Heart left ventricle (tissue), 16 donors: Measurements from ENCODE around the gene RIOK3. TPM values are rescaled to one million over a fixed set of nuclear protein-coding genes. Genes with fewer than 3 reads are reported as not detected.

ENCODE experiments used
- ATAC-seq, 4 donors: fragments of 200-7000 bp; cut with Tn5 transposase; one replicate each; pipeline ENCODE4 v1.9.1; 2020 to 2022; ENCODE audit warnings: moderate library complexity in 4 of 4, mild to moderate bottlenecking in 3 of 4, moderate number of reproducible peaks in 1 of 4
- DNase-seq, 5 donors: peaks; one replicate each; pipeline ENCODE4 v3.0.0-alpha.2; 2020
- H3K27ac ChIP-seq, 12 donors: fragments of 200-600 bp; sonication (generic) in 4 of 12; one replicate each; pipeline versions ENCODE4 v1.5.0 to v1.8.0; 2016 to 2022; ENCODE audit warnings: mild to moderate bottlenecking in 2 of 12
- H3K27me3 ChIP-seq, 9 donors: fragments of 200-600 bp; sonication (generic) in 2 of 9; one replicate each; pipeline versions ENCODE4 v1.5.1 to v1.8.0; 2016 to 2022; ENCODE audit warnings: mild to moderate bottlenecking in 3 of 9
- H3K36me3 ChIP-seq, 9 donors: fragments of 200-600 bp; sonication (generic) in 2 of 9; one replicate each; pipeline versions ENCODE4 v1.5.0 to v1.8.0; 2018 to 2022; ENCODE audit warnings: mild to moderate bottlenecking in 2 of 9
- H3K4me1 ChIP-seq, 12 donors: fragments of 200-600 bp; sonication (generic) in 4 of 12; one replicate each; pipeline versions ENCODE4 v1.5.0 to v1.8.0; 2016 to 2022; ENCODE audit warnings: mild to moderate bottlenecking in 3 of 12
- H3K4me3 ChIP-seq, 12 donors: fragments of 200-600 bp; sonication (generic) in 4 of 12; one replicate each; pipeline versions ENCODE4 v1.5.0 to v1.8.0; 2017 to 2022; ENCODE audit warnings: mild to moderate bottlenecking in 9 of 12, moderate library complexity in 4 of 12
- H3K9me3 ChIP-seq, 12 donors: fragments of 200-600 bp; sonication (generic) in 4 of 12; one replicate each; pipeline versions ENCODE4 v1.5.0 to v1.8.0; 2016 to 2022; ENCODE audit warnings: mild to moderate bottlenecking in 1 of 12
- CTCF ChIP-seq, 12 donors: fragments of 200-600 bp; sonication (generic) in 4 of 12; IDR thresholded peaks; one replicate each; pipeline versions ENCODE4 v1.5.0 to v1.8.0; 2018 to 2022; ENCODE audit warnings: antibody characterized with exemption in 12 of 12, mild to moderate bottlenecking in 5 of 12
- POLR2A ChIP-seq, 2 donors: fragments of 450-650 bp; IDR thresholded peaks; one replicate each; pipeline ENCODE4 v1.6.1; 2017; ENCODE audit warnings: antibody characterized with exemption in 2 of 2, mild to moderate bottlenecking in 2 of 2, moderate library complexity in 2 of 2
- WGBS, 4 donors: extraction: QIAGEN DNeasy Blood & Tissue Kit in 2 of 4; methylation state at CpG; one replicate each; pipeline versions ENCODE4 v1.1.5 to v1.1.7; 2013 to 2018; 5-methylcytosine and 5-hydroxymethylcytosine counted together
- intact Hi-C, 10 donors: fragments of 100-400 bp; cut with DNase I; formaldehyde crosslinking; loops; one replicate each; pipeline versions ENCODE4 v1.11.1 to v1.14.2; 2022
- polyA plus RNA-seq, 2 donors: library from polyadenylated mRNA; stranded (reverse); fragments of 200-250 nt; gene quantifications; one replicate each; pipeline ENCODE4 v1.2.3, GENCODE V29; 2013
- total RNA-seq, 9 donors: library from RNA; depleted of rRNA in 2 of 9; stranded (reverse); fragments of >200 nt in 2 of 9; fragmentation: NEBNext Ultra II Directional in 3 of 9; extraction: Animal tissue kit (Norgen Biotek cat#: 25700) in 3 of 9; gene quantifications; one replicate each; pipeline versions ENCODE4 v1.1.0 to v1.2.4, GENCODE V29; 2016 to 2023
- donor health status: ischemic (EF 13 %, LVEDD 7.1; RV severe dilation, severe dysfunction).
- donor health status: healthy with polysubstance abuse.
- donor health status: DM: no; HTN: yes; CAD: no.
- donor health status: DM: no; HTN: no; CAD: no.
- donor health status: ischemic (EF 25% LVEDD 6.9; RV normal size, moderate dysfunction).
- donor health status: ischemic (EF 25% LVEDD 5.7; RV mildly dilated, moderate dysfunction).
- donor health status: healthy.
- donor health status: DM: yes; HTN: yes; CAD: no.
- donor health status: ischemic (EF 35%, LVEDD 5.7; RV mildly dilated, moderate dysfunction).
- donor health status: nonischemic (EF 11% LVEDD 7.7; RV severe dilation, severe dysfunction).
- donor health status: DM: yes; HTN: yes; CAD: no.
- donor health status: PGD.
- donor health status: ischemic (EF 29% LVEDD 5.4; RV normal size, mild dysfunction).
- donor health status: nonischemic (EF 23%, LVEDD 6.1; RV moderate dilation, normal function).

Gene RIOK3
- total and polyA plus RNA-seq, 11 donors: 32.3 to 76.2 (median 51.1) TPM

- peak; percentile 32 to 93 (median 78) for ATAC-seq
Measured at GRCh38 chr18:23433360-23433759, 19.7 kb upstream of the RIOK3 start.

GRCh38 chr18:23437357-23438045 is 15.6 kb upstream of the RIOK3 start:
- intact Hi-C loops: loop anchor here in 3 of 10 donors (5.0 kb wide), 1 partner anchor 65 kb away; the partner anchor contains the start of gene RMC1 (in 3 of the 3)
- Histone ChIP-seq H3K27me3 (no peaks in the 10 kb centered on the region), H3K36me3 (no peaks in the 10 kb centered on the region), H3K4me1 (peaks cover 0 to 28% (median 7%) of the 10 kb centered on the region in 12 donors), H3K27ac (peak overlapping the region in 11 of 12 donors; percentile 23 to 80 (median 61)), H3K9me3 (no peaks in the 10 kb centered on the region), H3K4me3 (peak overlapping the region; percentile 45 to 89 (median 76))
- peak; percentile 92 to 97 (median 96) for ATAC-seq
- TF ChIP-seq POLR2A (IDR thresholded peaks at IDR 0.05) (peak in 1 of 2 donors; percentile 25), CTCF (IDR thresholded peaks at IDR 0.05) (no peak)
- DNase-seq: peak; percentile 83 to 92 (median 87)
- 0 to 1% (median 1%) methylated on average over 42 of the region's 42 CpGs for WGBS, 4 donors

More at GRCh38 chr18:23433360-23433759, 19.7 kb upstream of the RIOK3 start:
- Histone ChIP-seq H3K9me3 (no peaks in the 10 kb centered on the region), H3K4me1 (peaks cover 0 to 24% (median 6%) of the 10 kb centered on the region in 12 donors), H3K4me3 (no peak overlapping the region), H3K27ac (peak overlapping the region in 4 of 12 donors; percentile 5 to 42 (median 14)), H3K36me3 (peaks cover 0 to 7% (median 0%) of the 10 kb centered on the region in 9 donors), H3K27me3 (no peaks in the 10 kb centered on the region)
- TF ChIP-seq CTCF (IDR thresholded peaks at IDR 0.05): no peak
- no peak for TF ChIP-seq POLR2A (IDR thresholded peaks at IDR 0.05)
- intact Hi-C loops: no loop called here
- DNase-seq: peak in 4 of 5 donors; percentile 48 to 61 (median 52)
- 41 to 60% (median 51%) methylated on average over 2 of the region's 2 CpGs for WGBS, 4 donors

- no peaks in the 10 kb centered on the region for H3K36me3 ChIP-seq
- no peak for TF ChIP-seq CTCF (IDR thresholded peaks at IDR 0.05)
- TF ChIP-seq POLR2A (IDR thresholded peaks at IDR 0.05): no peak
- H3K27ac ChIP-seq: peak overlapping the region in 8 of 12 donors; percentile 23 to 80 (median 66)
- DNase-seq: no peak
- intact Hi-C loops: loop anchor here in 3 of 10 donors (5.0 kb wide), 1 partner anchor 64 kb away; the partner anchor contains the start of gene RMC1 (in 3 of the 3)
- peak overlapping the region; percentile 45 to 89 (median 76) for H3K4me3 ChIP-seq
- ATAC-seq: no peak
- WGBS, 4 donors: 40 to 45% (median 44%) methylated on average over 5 of the region's 5 CpGs
- no peaks in the 10 kb centered on the region for H3K9me3 ChIP-seq
- H3K4me1 ChIP-seq: peaks cover 0 to 28% (median 7%) of the 10 kb centered on the region in 12 donors
- H3K27me3 ChIP-seq: no peaks in the 10 kb centered on the region
Measured at GRCh38 chr18:23438046-23438377, 15.1 kb upstream of the RIOK3 start.

GRCh38 chr18:23438608-23439366 is 14.3 kb upstream of the RIOK3 start:
- WGBS, 4 donors: 82 to 91% (median 87%) methylated on average over 11 of the region's 11 CpGs
- Histone ChIP-seq H3K9me3 (no peaks in the 10 kb centered on the region), H3K27ac (no peak overlapping the region), H3K27me3 (no peaks in the 10 kb centered on the region), H3K4me1 (peaks cover 0 to 20% (median 7%) of the 10 kb centered on the region in 12 donors), H3K4me3 (peak overlapping the region in 3 of 12 donors; percentile 77 to 89 (median 82)), H3K36me3 (no peaks in the 10 kb centered on the region)
- no peak for TF ChIP-seq POLR2A (IDR thresholded peaks at IDR 0.05)
- no peak for TF ChIP-seq CTCF (IDR thresholded peaks at IDR 0.05)
- ATAC-seq (no peak), DNase-seq (no peak)
- intact Hi-C loops: loop anchor here in 3 of 10 donors (5.0 kb wide), 1 partner anchor 64 kb away; the partner anchor contains the start of gene RMC1 (in 3 of the 3)
